ENCODE results near the gene TMEM86B. TPM values are rescaled to one million over a fixed set of nuclear protein-coding genes. Genes with fewer than 3 reads are reported as not detected.
"Not testable (repeated sequence)": the region's sequence is repeated elsewhere in the genome, so short reads cannot be mapped to it uniquely, and the experiment has no call there.

TMEM86B gene
- total RNA-seq, 1 donor from 2014 or later: 11.2 TPM

DNA sequence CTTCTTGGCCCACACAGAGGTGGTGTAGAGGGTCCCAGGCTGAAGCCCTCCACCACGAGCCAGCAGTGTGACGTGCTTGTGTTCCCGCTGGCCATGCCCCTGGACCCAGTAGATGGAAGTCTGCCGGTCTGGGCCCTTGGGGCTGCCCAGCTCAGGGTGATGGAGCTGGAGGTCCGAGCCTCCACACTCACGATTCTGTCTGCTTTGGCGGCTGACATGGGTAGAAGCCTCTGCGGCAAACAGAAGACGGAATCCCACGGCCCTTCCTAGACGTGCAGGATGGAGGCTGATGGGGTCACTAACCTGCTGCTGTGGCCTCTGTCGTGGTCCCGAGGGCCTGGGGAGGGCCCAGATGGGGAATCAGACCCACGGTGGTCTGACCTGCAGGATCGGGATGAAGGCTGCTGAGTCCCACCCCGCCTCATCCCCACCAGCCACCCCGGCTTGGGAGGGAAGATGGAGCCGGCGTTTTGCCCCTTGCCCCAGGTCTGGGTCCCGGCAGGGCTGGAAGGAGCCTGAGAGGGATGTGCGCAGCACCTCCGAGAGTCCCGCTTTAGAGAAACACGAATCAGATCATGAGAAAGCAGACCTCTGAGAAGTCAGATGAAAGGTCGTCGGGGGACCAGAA is 4.4 kb downstream of the TMEM86B start:
- intact Hi-C loops (cut with micrococcal nuclease): no loop called here

DNA sequence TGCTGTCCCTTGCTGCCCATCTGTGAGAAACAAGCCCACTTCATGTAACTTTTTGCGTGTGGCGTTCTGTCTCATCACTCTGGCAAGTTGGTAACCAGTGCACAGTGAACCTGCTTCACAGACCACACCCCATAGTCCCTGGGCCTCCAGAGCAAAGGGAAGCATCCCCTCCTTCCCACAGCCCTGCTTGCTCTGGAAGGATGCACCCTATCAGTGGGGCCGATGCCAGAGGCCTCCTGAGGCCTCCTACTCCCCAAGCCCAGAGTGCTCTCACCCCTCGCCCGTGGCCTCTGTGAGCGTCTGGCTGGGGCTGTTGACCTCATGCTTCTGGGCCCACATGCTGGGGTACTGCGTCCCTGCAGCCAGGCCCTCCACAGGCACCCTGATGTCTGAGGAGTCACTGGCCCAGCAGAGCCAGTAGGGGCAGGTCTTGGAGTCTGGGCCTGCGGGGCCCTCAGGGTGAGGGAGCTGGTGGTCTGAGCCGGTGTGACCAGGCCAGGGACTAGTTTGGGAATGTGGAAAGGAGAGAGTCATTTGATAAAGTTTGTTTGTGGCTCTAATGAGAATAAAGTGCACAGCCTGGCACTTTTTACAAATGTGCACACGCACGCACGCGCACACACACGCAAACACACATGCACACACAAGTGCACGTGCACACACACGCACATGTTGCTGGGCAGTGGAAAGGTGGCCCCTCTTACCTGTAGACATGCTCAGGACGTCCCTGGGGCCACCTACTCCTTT is 5.1 kb downstream of the TMEM86B start:
- intact Hi-C loops (cut with micrococcal nuclease): no loop called here

DNA sequence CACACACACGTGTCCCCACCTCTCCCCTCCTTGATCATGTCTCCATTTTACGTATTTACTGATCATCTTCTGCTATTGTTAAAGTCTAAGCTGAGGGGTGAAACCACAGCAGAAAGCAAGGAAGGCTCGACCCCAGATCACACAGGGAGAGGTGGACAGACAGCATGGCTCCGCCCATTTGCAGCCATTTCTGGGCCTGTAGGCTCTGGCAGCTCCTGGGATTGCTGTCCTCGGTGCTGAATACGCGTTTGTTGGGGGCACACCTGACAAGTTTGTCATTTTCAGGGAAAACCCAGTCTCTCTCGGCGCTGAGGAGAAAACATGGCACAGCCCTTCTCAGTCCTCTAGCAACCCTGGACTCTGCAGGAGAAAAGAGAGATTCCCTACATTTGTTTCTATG is 8.0 kb downstream of the TMEM86B start:
- intact Hi-C loops (cut with micrococcal nuclease): no loop called here

DNA sequence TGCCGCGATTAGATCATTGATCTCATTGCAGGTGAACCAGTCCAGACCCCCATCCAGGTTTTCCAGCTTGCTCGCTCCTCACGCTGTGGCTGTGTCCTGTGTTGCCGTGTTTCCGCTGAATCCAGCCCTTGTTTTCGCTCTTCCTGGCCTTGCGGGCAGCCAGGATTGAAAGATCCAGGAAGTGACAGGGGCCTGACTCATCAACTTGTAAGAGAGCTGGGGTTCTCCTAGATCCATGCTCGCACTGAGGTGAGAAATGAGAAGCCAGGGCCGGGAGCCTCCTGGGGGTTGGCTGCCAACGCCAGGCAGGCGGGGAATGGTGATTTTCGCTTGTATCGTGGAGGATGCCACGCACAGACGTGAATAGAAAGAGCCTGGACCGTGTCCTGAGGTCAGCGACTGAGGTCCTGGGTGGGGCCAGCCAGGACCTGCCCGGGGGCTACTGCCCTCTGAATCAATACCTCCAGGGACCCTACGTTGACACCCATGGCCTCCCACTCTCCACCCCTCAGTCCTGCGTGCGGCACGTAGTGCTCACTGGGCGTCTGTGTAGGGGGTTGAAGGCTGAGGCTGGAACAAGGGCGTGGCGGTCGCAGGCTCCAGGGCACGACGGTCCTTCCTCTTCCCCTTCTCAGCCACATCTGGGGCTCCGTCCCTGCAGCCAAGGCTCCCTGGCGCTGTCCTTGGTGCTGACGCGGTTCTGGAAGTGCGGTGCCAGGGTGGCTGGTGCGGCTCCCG is 11.9 kb downstream of the TMEM86B start:
- intact Hi-C loops (cut with micrococcal nuclease): loop anchor here (1.0 kb wide), 1 partner anchor 43 kb away; the partner anchor contains the start of gene PPP6R1

DNA sequence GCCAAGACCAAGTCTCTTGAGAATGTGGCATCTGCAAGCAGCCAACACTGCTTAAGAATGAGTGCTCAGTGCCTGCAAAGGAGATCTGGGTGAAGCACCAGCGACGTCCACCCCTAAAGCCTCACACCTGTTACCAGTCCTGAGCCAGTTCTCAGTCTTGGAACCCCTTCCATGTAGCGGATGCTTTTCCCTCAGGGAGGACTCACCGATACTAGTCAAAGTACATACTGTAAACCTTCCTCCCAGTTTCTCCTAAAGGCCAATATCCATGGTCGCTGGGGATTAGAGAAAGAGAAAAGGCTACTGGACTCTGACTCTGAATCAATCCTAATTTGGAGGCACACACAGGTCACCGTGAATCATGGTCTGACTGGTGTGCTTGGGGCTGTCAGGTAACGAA is 15.0 kb downstream of the TMEM86B start:
- intact Hi-C loops (cut with micrococcal nuclease): no loop called here

DNA sequence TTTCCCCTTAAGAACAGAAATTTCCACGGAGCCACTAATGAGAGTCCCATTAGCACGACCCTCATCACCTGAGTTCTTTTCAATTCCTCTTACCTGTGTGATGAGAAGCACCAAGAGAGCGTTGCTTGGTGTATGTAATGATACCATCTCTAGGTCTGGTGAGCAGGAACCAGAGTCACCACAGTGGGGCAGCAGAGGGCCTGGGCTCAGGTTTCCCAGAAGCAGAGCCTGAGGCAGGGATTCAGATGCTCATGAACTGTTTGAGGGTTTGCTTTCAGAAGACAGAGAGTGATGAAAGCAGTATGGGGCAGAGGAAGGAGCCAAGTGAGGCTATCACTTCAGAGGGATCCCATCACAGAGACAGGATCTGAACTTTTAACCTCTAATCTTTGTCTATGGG is 16.1 kb downstream of the TMEM86B start:
- intact Hi-C loops (cut with micrococcal nuclease): loop anchor here (1.0 kb wide), 2 partner anchors 46 to 206 kb away; no protein-coding TSS in a partner anchor

DNA sequence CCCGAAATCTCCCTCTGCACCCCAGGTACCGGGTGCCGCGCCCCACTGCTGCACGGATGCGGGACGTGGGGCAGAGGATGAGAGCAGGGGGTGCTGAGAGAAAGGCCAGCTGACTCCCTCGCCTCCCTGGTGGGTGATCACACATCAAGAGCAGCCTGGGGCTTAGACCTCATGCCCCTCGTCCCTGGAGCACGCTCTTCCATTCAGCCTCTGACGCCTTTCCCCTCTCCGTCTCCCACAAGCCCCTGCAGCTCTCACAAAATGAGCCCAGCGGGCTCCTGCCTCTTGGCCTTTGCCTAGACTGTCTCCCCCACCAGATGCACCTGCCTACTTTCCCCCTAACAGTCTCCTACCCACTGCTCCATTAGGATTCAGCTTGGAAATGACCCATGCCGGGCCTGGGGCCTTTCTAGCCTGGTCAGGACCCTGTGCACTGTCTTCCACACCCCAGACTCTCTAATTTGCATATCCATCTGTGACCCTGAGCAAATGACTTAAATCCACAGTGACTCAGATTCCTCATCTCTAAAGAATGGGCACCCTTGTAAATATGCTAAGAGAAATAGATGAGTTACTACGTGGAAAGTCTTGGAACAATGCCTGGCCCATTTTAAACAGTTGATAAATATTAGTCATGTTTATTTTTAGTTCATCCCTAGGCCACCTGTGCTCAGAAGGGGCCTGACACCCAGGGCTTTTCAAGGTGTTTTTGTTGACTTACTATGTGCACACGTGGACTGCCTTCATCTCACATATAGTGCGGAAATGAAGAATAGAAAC is 18.7 kb downstream of the TMEM86B start:
- intact Hi-C loops (cut with micrococcal nuclease): no loop called here

DNA sequence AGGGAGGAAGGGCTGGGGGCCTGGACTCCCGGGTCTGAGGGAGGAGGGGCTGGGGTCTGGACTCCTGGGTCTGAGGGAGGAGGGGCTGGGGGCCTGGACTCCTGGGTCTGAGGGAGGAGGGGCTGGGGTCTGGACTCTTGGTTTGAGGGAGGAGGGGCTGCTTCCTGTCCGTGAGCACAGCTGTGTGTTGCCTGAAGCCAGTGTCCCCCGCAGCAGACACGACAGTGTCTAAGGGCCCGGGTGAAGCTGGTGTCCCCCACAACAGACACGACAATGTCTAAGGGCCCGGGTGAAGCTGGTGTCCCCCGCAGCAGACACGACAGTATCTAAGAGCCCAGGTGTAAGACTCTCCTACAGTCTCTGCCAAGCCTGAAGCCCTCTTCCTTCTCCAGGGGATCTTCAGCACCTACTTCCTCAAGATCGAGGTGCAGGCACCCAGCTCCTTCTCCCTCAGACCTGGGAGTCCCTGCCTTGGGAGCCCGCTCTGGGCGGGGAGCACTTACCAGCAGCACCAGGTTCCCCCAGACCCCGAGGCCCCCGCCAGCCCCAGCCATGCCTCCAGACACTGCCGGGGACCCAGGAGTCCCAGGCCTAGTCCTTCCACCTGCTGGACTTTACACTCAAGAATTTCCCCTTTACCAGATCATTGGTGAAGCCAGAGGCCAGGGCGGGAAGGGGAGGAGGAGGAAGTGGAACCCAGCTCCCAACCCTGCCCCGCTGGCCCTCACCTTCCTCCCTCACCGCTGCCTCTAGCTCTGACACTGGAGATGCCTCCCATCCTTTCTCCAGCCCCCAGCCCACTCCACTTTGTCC is 19.5 kb downstream of the TMEM86B start, which contains the start of gene PTPRH:
PTPRH (minus strand) TSS at position 622 of the 813 bp plus-strand sequence; CDS start at position 554, 68 bp downstream.
- intact Hi-C loops (cut with micrococcal nuclease): no loop called here

DNA sequence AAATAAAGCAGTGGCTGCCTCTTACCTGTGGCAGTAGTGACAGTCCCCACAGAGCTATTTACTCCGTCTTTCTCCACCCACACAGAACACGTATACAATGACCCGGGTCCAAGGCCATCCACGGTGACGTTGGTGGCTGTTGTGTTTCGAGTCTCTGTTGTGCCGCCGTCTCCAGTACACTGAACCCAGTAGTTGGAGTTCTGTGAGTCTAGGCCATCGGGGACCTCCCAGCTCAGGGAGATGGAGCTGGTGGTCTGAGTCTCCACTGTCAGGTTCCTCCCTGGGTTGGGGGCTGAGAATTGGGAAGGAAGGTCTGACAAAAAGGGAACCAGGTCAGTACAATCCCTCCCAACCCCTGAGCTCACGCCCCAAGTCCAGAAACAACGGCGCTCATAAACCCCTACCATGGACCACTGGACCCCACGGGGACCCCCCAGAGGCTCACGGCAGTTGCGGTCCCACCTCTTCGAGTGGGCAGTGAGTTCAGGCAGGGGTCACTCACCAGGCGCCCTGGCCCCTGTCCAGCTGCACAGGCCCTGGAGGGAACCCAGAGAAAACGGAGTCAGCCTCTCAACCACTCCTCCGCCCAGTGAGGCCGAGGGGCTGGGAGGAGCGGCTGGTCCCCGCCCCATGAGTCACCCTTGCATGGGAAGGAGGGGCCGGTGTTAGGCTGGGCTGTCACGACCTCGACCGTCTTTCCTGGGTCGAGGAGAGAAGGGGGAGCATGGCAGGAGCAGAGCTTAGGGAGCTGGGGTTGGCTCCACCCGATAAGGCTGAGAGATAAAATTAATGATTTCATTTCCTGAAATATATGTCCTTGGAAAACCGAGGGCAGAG is 21.7 kb downstream of the TMEM86B start:
- intact Hi-C loops (cut with micrococcal nuclease): no loop called here

DNA sequence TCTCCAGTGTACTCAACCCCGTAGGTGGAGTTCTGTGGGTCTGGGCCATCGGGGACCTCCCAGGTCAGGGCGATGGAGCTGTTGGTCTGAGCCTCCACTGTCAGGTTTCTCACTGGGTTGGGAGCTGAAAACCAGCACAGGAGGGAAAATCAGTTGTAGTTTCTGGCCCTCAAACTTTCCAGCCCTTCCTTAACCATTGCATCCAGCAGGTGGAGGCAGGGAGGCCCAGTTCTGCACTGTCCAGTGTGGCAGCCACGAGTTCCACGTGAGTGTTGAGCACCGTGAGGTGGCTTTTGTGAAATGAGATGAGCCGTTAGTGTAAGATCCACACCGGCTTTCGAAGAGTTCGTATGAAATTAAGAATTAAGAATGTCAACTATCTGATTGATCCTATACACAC is 26.4 kb downstream of the TMEM86B start:
- intact Hi-C loops (cut with micrococcal nuclease): not testable (repeated sequence)

DNA sequence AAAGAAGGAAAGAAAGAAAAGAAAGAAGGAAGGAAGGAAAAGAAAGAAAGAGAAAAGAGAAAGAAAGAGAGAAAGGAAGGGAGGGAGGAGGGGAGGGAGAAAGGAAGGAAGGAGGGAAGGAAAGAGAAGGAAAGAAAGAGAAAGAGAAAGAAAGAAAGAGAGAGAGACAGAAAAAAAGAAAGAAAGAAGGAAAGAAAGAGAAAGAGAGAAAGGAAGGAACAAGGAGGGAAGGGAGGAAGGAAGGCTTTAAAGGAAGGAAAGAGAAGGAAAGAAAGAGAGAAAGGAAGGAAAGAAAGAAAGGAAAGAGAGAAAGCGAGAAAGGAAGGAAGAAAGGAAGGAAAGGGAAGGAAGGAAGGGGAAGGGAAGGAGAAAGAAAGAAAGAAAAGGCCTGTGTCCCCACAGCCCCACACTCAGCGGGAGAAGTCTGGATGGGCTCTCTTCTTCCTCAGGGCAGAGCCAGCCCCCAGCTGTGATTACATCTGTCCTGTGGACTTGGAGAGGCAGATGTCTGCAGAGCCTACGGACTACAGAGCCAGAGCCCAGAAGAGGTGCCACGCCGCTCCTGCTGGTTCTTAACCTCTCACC is 28.9 kb downstream of the TMEM86B start:
- intact Hi-C loops (cut with micrococcal nuclease): no loop called here

DNA sequence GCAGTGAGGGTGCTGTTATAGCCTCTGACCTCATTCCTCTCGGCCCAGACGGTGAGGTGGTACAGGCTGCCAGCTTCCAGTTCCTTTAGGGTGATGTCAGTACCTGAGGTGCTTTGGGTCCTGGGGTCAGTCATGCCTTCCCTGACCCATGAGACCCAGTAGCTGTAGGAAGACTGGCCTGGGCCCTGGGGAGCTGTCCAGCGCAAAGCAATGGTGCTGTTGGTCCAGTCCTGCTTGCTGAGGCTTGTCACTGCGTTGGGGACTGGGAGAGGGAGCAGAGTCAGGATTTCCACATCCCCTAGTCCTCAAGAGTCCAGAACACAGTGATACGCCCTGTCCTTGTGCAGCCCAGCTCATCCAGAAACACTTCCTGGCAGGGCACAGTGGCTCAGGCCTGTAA is 29.9 kb downstream of the TMEM86B start:
- intact Hi-C loops (cut with micrococcal nuclease): no loop called here

DNA sequence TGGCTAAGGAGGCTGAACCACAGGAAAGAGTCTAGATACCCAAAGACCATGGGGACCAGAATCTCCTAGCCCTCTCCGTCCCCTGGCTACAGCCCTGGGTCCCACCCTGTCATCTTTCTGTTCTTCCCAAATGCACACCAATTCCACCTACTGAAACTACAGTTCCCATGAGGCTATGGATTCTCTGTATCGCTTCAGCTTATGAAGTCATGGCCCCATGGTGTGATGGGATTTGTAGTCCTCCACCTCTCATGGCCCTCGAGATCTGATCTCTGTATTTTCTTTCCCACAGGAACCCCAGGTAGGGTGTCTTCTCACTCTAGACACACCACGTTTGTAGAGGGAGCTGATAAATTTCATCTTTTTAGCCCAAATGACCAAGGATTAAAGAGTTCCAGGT is 31.0 kb downstream of the TMEM86B start:
- intact Hi-C loops (cut with micrococcal nuclease): no loop called here

DNA sequence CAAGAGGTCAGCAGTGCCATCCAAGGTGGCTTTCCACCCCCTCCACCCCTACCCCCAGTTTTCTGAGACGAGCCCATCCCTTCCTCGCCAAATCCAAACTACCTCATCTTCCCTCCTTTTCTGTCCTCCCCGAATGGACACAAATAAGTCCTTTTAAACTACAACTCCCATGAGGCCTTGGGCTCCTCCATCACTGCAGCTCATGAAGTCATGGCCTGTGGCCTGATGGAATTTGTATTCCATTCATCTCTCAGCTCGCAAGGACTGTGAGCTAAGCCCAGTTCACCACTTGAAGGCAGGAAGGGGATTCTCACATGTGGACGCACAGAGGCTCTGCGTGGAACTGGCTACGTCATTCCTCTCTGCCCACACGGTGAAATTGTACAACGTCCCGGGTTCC is 31.8 kb downstream of the TMEM86B start:
- intact Hi-C loops (cut with micrococcal nuclease): no loop called here

DNA sequence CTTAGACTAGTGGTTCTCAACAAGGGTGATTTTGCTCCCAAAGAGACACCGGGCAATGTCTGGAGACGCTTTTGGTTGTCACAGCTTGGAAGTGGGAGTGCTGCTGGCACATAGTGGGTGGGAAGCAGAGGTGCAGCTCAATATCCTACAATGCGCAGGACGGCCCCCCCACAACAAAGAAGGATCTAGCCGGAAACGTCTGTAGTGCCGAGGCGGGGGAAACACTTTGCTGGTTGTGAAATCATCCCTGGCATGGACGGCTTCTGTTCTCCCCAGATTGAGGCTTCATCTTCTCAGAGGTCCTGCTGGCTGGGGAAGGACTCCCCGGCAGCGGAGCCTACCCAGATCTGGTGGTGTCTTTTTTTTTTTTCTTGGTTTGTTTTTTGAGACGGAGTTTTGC is 35.1 kb downstream of the TMEM86B start:
- intact Hi-C loops (cut with micrococcal nuclease): no loop called here

DNA sequence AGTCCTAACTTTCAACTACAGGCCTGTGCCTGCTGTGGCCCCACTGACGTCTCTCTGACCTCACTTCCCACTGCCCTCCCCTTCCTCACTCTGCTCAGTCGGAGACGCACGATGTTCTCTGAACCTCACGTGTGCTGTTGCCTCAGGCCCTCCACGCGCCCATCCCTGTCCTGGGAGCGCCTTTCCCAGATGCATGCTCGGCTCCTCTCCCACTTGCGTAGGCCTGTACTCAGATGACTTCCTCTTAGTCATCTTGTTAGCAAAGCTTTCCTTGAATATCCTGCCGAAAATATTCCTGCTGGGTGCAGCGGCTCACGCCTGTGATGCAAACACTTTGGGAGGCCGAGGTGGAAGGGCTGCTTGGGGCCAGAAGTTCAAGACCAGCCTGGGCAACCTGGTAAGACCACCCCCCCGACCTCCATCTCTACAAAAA is 39.1 kb downstream of the TMEM86B start:
- intact Hi-C loops (cut with micrococcal nuclease): no loop called here

DNA sequence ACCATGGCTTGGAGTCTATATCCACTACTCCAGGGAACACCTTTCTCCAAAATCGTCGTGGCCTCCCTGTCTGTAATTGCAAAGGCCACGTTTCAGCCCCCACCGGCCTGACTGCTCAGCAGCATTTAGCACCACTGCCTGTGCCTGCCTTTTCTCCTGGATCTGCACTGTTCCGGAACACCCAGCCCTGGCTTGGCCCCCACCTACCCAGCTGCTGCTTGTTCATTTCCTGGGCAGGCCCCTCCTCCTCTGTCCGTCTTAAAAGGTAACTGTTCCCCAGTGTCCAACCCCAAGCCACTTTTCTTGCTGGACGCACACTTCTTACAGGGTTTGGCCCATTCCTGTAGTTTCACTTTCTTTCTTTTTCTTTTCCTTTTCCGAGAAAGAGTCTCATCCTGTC is 39.9 kb downstream of the TMEM86B start:
- intact Hi-C loops (cut with micrococcal nuclease): no loop called here

DNA sequence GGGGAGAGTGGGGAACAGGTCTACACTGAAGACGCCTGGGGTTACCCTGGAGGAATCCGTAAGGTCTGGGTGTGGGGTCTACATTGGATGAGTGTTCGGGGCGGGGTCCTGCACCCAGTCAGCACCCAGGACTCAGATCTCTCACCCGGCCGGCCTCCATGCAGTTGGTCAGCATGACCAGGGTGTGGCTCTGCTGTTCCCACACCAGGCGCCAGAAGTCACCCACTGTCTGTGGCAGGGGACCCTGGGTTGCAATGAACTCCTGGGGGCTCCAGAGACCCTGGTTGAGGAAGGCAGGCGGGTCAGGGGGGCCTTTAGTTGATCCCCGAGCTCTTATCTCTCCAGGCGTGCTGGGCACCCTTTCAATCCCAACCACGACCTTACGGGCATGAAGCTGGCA is 42.5 kb downstream of the TMEM86B start:
- intact Hi-C loops (cut with micrococcal nuclease): no loop called here

DNA sequence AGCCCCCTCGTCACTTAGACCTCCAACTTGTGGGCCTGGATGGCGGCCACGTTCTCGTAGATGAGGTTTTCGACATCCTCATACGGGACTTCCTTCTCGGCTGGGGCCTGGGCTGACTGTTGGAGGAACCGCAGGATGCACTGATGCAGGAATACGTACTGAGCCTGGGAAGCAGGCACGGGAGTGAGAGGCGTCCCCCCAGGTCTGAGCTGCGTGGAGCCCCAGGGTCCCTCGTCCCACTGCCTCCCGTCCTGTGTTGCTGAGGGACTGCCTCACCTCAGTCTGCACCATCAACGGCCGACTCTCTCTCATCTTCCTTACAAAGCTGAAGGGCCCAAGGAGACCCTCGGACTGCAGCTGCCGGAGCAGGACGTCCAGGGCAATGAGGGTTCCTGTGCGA is 46.8 kb downstream of the TMEM86B start:
- intact Hi-C loops (cut with micrococcal nuclease): no loop called here
